IPS-18c (cell line): ENCODE measurements around the gene YPEL3.
A peak's percentile ranks its signal among the peaks of the same experiment; 100 is the strongest.
"Not testable (repeated sequence)": the region's sequence is repeated elsewhere in the genome, so short reads cannot be mapped to it uniquely, and the experiment has no call there.

Experiments used
- H3K4me3 ChIP-seq: 2 replicates; pipeline ENCODE4 v1.7.0; 2013; ENCODE audit warnings: low read depth, mild to moderate bottlenecking, low read length, moderate library complexity; ENCODE audit not compliant: insufficient read depth
- H3K9me3 ChIP-seq: one replicate; pipeline ENCODE4 v1.6.1; 2013; ENCODE audit warnings: mild to moderate bottlenecking, low read length, moderate library complexity; ENCODE audit not compliant: control insufficient read depth, insufficient read depth

YPEL3 gene

GRCh38 chr16:30096105-30096861 is at the start of gene YPEL3:
TSS of gene YPEL3 (minus strand) at chr16:30096213. CDS start at chr16:30095482, 731 bp downstream.
- Histone ChIP-seq H3K4me3 (peak within 1 kb of the TSS; percentile 46), H3K9me3 (peaks cover 12% of the 10 kb centered on the region)

- Histone ChIP-seq H3K9me3 (no peaks in the 10 kb centered on the region), H3K4me3 (no peak overlapping the region)
These were observed 49.6 kb upstream of the YPEL3 start for GRCh38 chr16:30145657-30146056.

GRCh38 chr16:30144917-30145316 is 48.9 kb upstream of the YPEL3 start:
- Histone ChIP-seq H3K9me3 (no peaks in the 10 kb centered on the region), H3K4me3 (no peak overlapping the region)

GRCh38 chr16:30144017-30144416 is 48.0 kb upstream of the YPEL3 start:
- H3K4me3 ChIP-seq: no peak overlapping the region
- no peaks in the 10 kb centered on the region for H3K9me3 ChIP-seq

- no peak overlapping the region for H3K4me3 ChIP-seq
- peaks cover 2% of the 10 kb centered on the region for H3K9me3 ChIP-seq
These were observed 47.3 kb upstream of the YPEL3 start for GRCh38 chr16:30143347-30143702.

GRCh38 chr16:30142672-30143346 is 46.8 kb upstream of the YPEL3 start:
- Histone ChIP-seq H3K4me3 (no peak overlapping the region), H3K9me3 (peaks cover 2% of the 10 kb centered on the region)

- H3K9me3 ChIP-seq: peaks cover 2% of the 10 kb centered on the region
- no peak overlapping the region for H3K4me3 ChIP-seq
These were observed 45.7 kb upstream of the YPEL3 start for GRCh38 chr16:30141750-30142149.

GRCh38 chr16:30139583-30140481 is 43.8 kb upstream of the YPEL3 start:
- no peak overlapping the region for H3K4me3 ChIP-seq
- H3K9me3 ChIP-seq: peaks cover 2% of the 10 kb centered on the region

GRCh38 chr16:30137897-30138296 is 41.9 kb upstream of the YPEL3 start:
- H3K9me3 ChIP-seq: peaks cover 2% of the 10 kb centered on the region
- H3K4me3 ChIP-seq: no peak overlapping the region

- Histone ChIP-seq H3K9me3 (peaks cover 2% of the 10 kb centered on the region), H3K4me3 (no peak overlapping the region)
These were observed 41.1 kb upstream of the YPEL3 start for GRCh38 chr16:30136971-30137605.

GRCh38 chr16:30132591-30132990 is 36.6 kb upstream of the YPEL3 start:
- no peaks in the 10 kb centered on the region for H3K9me3 ChIP-seq
- no peak overlapping the region for H3K4me3 ChIP-seq

- no peak overlapping the region for H3K4me3 ChIP-seq
- H3K9me3 ChIP-seq: no peaks in the 10 kb centered on the region
These were observed 36.0 kb upstream of the YPEL3 start for GRCh38 chr16:30131869-30132475.

- no peaks in the 10 kb centered on the region for H3K9me3 ChIP-seq
- no peak overlapping the region for H3K4me3 ChIP-seq
These were observed 32.0 kb upstream of the YPEL3 start for GRCh38 chr16:30127993-30128392.

- not testable (repeated sequence) for H3K9me3 ChIP-seq, H3K4me3 ChIP-seq
These were observed 29.7 kb upstream of the YPEL3 start for GRCh38 chr16:30125690-30126089.

GRCh38 chr16:30124985-30125379 is 29.0 kb upstream of the YPEL3 start:
- no peak overlapping the region for H3K4me3 ChIP-seq

GRCh38 chr16:30122604-30123160 is 26.7 kb upstream of the YPEL3 start:
- Histone ChIP-seq H3K4me3 (peak overlapping the region; percentile 74), H3K9me3 (no peaks in the 10 kb centered on the region)

More at GRCh38 chr16:30124985-30125379, 29.0 kb upstream of the YPEL3 start:
- H3K9me3 ChIP-seq: no peaks in the 10 kb centered on the region
